Caco-2 (cell line): Measurements from ENCODE around the gene ACOXL. TPM values are rescaled to one million over a fixed set of nuclear protein-coding genes. Genes with fewer than 3 reads are reported as not detected.

Experiments used
- BruUV-seq: library from RNA; stranded (reverse); fragments of 400-500 nt; replicated peaks from 2 replicates; lab custom pipeline; 2021; lab: Mats Ljungman, UMichigan
- CTCF ChIA-PET: fragments of 300-600 bp; sonication (Branson Sonifier 250); formaldehyde crosslinking; loops from one replicate; lab custom pipeline; 2022; ENCODE audit warnings: antibody characterized with exemption; lab: Charles Lee
- POLR2A ChIA-PET: fragments of 300-600 bp; sonication (Branson Sonifier 250); formaldehyde crosslinking; loops from one replicate; lab custom pipeline; 2022; ENCODE audit warnings: antibody characterized with exemption; lab: Charles Lee
- DNase-seq, 2 experiments: peaks; one replicate each; pipeline versions ENCODE4 v3.0.0 to v3.0.0-alpha.2; 2020 to 2022
- H3K27me3 ChIP-seq: replicated peaks from 2 replicates; pipeline ENCODE4 v1.6.0; 2011; ENCODE audit warnings: low read length; ENCODE audit not compliant: control insufficient read depth, insufficient read depth
- H3K36me3 ChIP-seq: 2 replicates; pipeline ENCODE4 v1.5.1; 2011; ENCODE audit warnings: low read length; ENCODE audit not compliant: control insufficient read depth, insufficient read depth
- H3K4me1 ChIP-seq: fragments of 250-450 bp; sonication (Bioruptor Pico); 2 replicates; pipeline ENCODE4 v1.5.1; 2020; ENCODE audit warnings: mild to moderate bottlenecking
- H3K4me3 ChIP-seq: 2 replicates; pipeline ENCODE4 v1.5.1; 2011; ENCODE audit warnings: low read depth, mild to moderate bottlenecking, control low read depth, low read length
- H3K9me3 ChIP-seq: fragments of 250-450 bp; sonication (Bioruptor Pico); 2 replicates; pipeline ENCODE4 v1.5.1; 2020; ENCODE audit warnings: mild to moderate bottlenecking, moderate library complexity
- H3K27ac Mint-ChIP-seq: one replicate; pipeline ENCODE4 v1.8.0; 2022; ENCODE audit warnings: mixed read lengths; ENCODE audit not compliant: unreplicated experiment
- H3K27me3 Mint-ChIP-seq: one replicate; pipeline ENCODE4 v1.8.0; 2022; ENCODE audit warnings: mixed read lengths; ENCODE audit not compliant: insufficient read depth, unreplicated experiment
- H3K36me3 Mint-ChIP-seq: one replicate; pipeline ENCODE4 v1.8.0; 2022; ENCODE audit warnings: mild to moderate bottlenecking, mixed read lengths; ENCODE audit not compliant: insufficient read depth, unreplicated experiment
- H3K4me1 Mint-ChIP-seq: one replicate; pipeline ENCODE4 v1.8.0; 2022; ENCODE audit warnings: low read depth, mixed read lengths; ENCODE audit not compliant: unreplicated experiment
- H3K4me3 Mint-ChIP-seq: one replicate; pipeline ENCODE4 v1.8.0; 2022; ENCODE audit warnings: mild to moderate bottlenecking, moderate library complexity, mixed read lengths; ENCODE audit not compliant: unreplicated experiment
- H3K9me3 Mint-ChIP-seq: one replicate; pipeline ENCODE4 v1.8.0; 2022; ENCODE audit warnings: mixed read lengths; ENCODE audit not compliant: unreplicated experiment
- CTCF ChIP-seq, 2 experiments: fragments of 200-600 bp in 1 of 2; IDR thresholded peaks; 1 replicate in 1 of 2; 2 replicates in 1 of 2; pipeline versions ENCODE4 v1.5.1 to v1.8.0; 2011 to 2022; ENCODE audit warnings: antibody characterized with exemption in 1 of 2, control low read depth in 1 of 2, inconsistent platforms in 1 of 2, low read depth in 1 of 2, low read length in 1 of 2, mild to moderate bottlenecking in 1 of 2, moderate library complexity in 1 of 2; ENCODE audit not compliant: insufficient read depth in 1 of 2, severe bottlenecking in 1 of 2, unreplicated experiment in 1 of 2
- intact Hi-C: fragments of 100-400 bp; cut with micrococcal nuclease; formaldehyde crosslinking; loops from one replicate; pipeline ENCODE4 v1.10.0; 2022; ENCODE audit not compliant: unreplicated experiment
- total RNA-seq: library from RNA; stranded (reverse); gene quantifications from 2 replicates; pipeline ENCODE4 v1.2.3, GENCODE V29; 2022

The ACOXL gene
- total RNA-seq, 1 experiment from 2014 or later, result 2.6 TPM

GRCh38 chr2:111049792-111050640, 317.6 kb downstream of the ACOXL start:
- H3K27me3 Mint-ChIP-seq, result no peaks in the 10 kb centered on the region
- Histone ChIP-seq H3K4me1 (peaks cover 11% of the 10 kb centered on the region), H3K36me3 (no peaks in the 10 kb centered on the region), H3K9me3 (no peaks in the 10 kb centered on the region), H3K27me3 (no peaks in the 10 kb centered on the region), H3K4me3 (no peak overlapping the region)
- no peaks in the 10 kb centered on the region for H3K9me3 Mint-ChIP-seq
- H3K4me3 Mint-ChIP-seq, result no peak overlapping the region
- ChIA-PET CTCF (interaction anchor here (0.7 to 1.1 kb wide), 2 partner anchors 17 to 238 kb away, joined by 3 read pairs; no protein-coding TSS in a partner anchor), POLR2A (no interaction called here)
- intact Hi-C loops, result no loop called here
- H3K4me1 Mint-ChIP-seq, result peaks cover 10% of the 10 kb centered on the region
- no TSS peak for BruUV-seq
- DNase-seq, result no peak
- TF ChIP-seq CTCF (IDR thresholded peaks at IDR 0.05; ENCODE audit: insufficient read depth in 1 of 2, low read depth in 1 of 2, low read length in 1 of 2, severe bottlenecking in 1 of 2, unreplicated experiment in 1 of 2), result no peak
- H3K36me3 Mint-ChIP-seq, result no peaks in the 10 kb centered on the region
- peak overlapping the region; percentile 49 for H3K27ac Mint-ChIP-seq

GRCh38 chr2:111050701-111051376, 318.5 kb downstream of the ACOXL start:
- Mint-ChIP-seq H3K9me3 (no peaks in the 10 kb centered on the region), H3K4me1 (peaks cover 10% of the 10 kb centered on the region), H3K36me3 (no peaks in the 10 kb centered on the region), H3K27me3 (no peaks in the 10 kb centered on the region), H3K4me3 (no peak overlapping the region), H3K27ac (peak overlapping the region; percentile 49)
- BruUV-seq, result no TSS peak
- ChIA-PET POLR2A (no interaction called here), CTCF (interaction anchor here (1.1 kb wide), 1 partner anchor 238 kb away, joined by 3 read pairs; no protein-coding TSS in a partner anchor)
- Histone ChIP-seq H3K9me3 (no peaks in the 10 kb centered on the region), H3K4me3 (no peak overlapping the region), H3K36me3 (no peaks in the 10 kb centered on the region), H3K27me3 (no peaks in the 10 kb centered on the region), H3K4me1 (peaks cover 11% of the 10 kb centered on the region)
- DNase-seq, result peak in 1 of 2 experiments; percentile 60
- no peak for TF ChIP-seq CTCF (IDR thresholded peaks at IDR 0.05; ENCODE audit: insufficient read depth in 1 of 2, low read depth in 1 of 2, low read length in 1 of 2, severe bottlenecking in 1 of 2, unreplicated experiment in 1 of 2)
- intact Hi-C loops, result loop anchor here (1.0 kb wide), 2 partner anchors 19 to 240 kb away; no protein-coding TSS in a partner anchor

GRCh38 chr2:111052621-111053020, 320.2 kb downstream of the ACOXL start:
- BruUV-seq, result no TSS peak
- Mint-ChIP-seq H3K27me3 (no peaks in the 10 kb centered on the region), H3K4me1 (peaks cover 10% of the 10 kb centered on the region), H3K4me3 (no peak overlapping the region), H3K27ac (peak overlapping the region; percentile 6), H3K36me3 (no peaks in the 10 kb centered on the region), H3K9me3 (no peaks in the 10 kb centered on the region)
- TF ChIP-seq CTCF (IDR thresholded peaks at IDR 0.05; ENCODE audit: insufficient read depth in 1 of 2, low read depth in 1 of 2, low read length in 1 of 2, severe bottlenecking in 1 of 2, unreplicated experiment in 1 of 2), result no peak
- Histone ChIP-seq H3K4me3 (no peak overlapping the region), H3K9me3 (no peaks in the 10 kb centered on the region), H3K4me1 (peaks cover 11% of the 10 kb centered on the region), H3K36me3 (no peaks in the 10 kb centered on the region), H3K27me3 (no peaks in the 10 kb centered on the region)
- intact Hi-C loops, result no loop called here
- no peak for DNase-seq
- ChIA-PET POLR2A (no interaction called here), CTCF (interaction anchor here (0.6 kb wide), 1 partner anchor 10 kb away, joined by 3 read pairs; no protein-coding TSS in a partner anchor)
